PFSK-1 (cell line): Measurements from ENCODE around the gene KPNA1.

ENCODE experiments used
- REST ChIP-seq, 2 experiments: IDR thresholded peaks; 2 replicates each; pipeline versions ENCODE4 v1.6.1 to v1.8.0; 2011 to 2012; ENCODE audit warnings: low read depth in 2 of 2, low read length in 2 of 2, control low read depth in 1 of 2, inconsistent platforms in 1 of 2, mild to moderate bottlenecking in 1 of 2, moderate library complexity in 1 of 2; ENCODE audit not compliant: insufficient read depth in 1 of 2
- SIN3A ChIP-seq: IDR thresholded peaks from 2 replicates; pipeline ENCODE4 v1.6.1; 2012; ENCODE audit warnings: mild to moderate bottlenecking, low read length, moderate library complexity, borderline replicate concordance; ENCODE audit not compliant: insufficient read depth

GRCh38 chr3:122520861-122521260 is 6.1 kb upstream of the KPNA1 start:
- TF ChIP-seq REST (IDR thresholded peaks at IDR 0.05; ENCODE audit: insufficient read depth in 1 of 2, low read depth in 2 of 2, low read length in 2 of 2) (no peak), SIN3A (no peak)
